Left forelimb (tissue), 1 donor: ENCODE data around the gene CUL4B.
A peak's percentile ranks its signal among the peaks of the same experiment; 100 is the strongest.
"Not testable (repeated sequence)": the region's sequence is repeated elsewhere in the genome, so short reads cannot be mapped to it uniquely, and the experiment has no call there.

Experiments used
- DNase-seq: peaks from one replicate; pipeline ENCODE4 v3.0.0-alpha.2; 2018; ENCODE audit warnings: low spot score

CUL4B gene

DNA sequence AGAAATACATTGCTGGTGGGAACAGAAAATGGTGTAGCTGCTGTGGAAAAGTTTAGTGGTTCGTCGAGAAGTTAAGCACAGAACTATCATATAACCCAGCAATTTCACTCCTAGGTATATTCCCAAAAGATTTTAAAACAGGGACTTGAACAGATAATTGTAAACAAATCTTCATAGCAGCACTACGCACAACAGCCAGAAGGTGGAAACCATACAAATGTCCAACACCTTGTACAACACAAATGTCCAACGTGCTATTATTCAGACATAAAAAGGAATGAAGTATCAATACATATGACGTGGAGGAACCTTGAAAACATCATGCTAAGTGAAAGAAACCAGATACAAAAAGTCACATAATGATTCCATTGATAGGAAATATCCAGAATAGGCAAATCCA, 37.9 kb downstream of the CUL4B start:
- DNase-seq: no peak

DNA sequence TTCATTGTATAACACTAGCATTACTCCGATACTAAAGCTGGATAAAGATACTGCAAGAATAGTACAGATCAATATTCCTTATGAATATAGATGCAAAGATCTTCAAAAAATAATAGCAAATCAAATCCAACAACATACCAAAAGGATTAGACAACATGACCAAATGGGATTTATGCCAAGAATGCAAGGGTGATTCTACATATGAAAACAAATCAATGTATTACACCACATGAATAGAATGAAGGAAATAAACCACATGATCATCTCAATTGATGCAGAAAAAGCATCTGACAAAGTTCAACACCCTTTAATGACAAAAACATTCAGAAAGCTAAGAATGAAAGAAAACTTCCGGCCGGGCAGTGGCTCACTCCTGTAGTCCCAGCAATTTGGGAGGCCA, 42.8 kb downstream of the CUL4B start:
- DNase-seq: no peak

DNA sequence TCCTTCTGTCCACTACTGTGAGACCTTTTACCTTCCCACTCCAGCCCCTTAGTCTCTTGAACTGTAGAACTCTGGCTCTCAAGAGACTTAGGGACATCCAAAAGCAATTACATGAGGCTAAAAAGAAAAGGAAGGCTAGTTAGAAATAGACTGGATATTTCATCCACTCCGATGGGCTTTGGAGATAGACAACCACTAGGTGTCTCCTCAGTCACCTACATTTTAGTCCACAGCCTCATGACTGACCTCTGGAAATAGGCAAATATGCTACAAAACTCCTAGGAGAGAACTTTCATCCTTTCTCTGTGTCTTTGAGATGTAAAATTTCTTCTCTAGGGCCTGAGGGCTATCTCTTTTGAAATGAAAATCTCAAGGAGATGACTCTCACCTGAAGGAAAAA, 46.5 kb downstream of the CUL4B start:
- DNase-seq: no peak

DNA sequence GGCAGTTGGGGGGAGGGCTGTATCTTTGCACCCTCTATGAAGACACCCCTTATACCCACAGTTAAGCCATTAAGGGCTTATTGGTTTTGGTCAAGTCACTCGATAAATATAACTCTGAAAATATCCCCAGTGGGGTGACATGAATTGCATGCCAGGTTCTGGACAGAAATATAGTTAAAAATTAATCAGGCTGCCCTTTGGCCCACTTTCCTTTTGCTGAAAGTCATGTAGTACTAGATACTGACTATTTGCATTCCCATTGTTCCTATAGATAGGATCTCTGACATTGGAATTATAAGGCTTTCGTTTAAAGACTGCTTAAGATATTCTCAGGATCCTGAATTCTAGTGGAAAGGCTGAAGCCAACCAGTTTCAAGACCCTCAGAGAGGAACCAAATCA, 48.1 kb downstream of the CUL4B start:
- DNase-seq: no peak

DNA sequence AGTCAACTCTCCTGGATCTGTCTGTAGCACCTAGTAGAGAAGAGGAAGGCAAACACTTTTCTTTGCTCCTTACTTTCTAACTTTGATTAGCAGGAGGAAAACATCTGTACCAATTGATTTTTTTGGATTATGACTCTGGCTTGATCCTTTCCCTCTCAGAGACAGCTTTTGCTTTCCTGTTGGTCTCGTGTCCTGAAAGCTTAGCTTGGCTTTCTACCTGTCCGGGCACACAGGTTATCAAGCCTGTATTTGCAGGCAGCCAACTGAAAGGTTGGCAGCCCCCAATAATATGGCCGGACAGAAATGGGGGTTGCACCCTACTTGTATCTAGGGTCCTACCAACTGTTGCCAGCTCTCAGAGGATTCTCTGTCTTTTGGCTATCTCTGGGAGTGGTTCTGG, 48.5 kb downstream of the CUL4B start:
- no peak for DNase-seq

DNA sequence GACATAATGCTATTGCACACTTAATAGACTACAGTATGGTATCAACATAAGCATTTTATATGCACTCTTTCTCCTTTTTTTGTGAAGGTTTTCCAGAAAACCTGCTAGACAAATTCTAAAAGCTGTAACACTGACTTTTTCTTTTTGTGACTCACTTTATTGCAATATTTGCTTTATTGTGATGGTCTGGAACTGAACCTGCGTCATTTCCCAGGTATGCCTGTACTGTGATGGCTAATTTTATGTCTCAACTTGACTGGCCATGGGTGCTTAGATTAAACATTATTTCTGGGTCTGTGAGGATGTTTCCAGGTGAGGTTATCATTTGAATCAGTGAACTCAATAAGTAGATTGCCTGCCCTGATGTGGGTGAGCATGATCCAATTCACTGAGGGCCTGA, 56.2 kb downstream of the CUL4B start:
- no peak for DNase-seq

DNA sequence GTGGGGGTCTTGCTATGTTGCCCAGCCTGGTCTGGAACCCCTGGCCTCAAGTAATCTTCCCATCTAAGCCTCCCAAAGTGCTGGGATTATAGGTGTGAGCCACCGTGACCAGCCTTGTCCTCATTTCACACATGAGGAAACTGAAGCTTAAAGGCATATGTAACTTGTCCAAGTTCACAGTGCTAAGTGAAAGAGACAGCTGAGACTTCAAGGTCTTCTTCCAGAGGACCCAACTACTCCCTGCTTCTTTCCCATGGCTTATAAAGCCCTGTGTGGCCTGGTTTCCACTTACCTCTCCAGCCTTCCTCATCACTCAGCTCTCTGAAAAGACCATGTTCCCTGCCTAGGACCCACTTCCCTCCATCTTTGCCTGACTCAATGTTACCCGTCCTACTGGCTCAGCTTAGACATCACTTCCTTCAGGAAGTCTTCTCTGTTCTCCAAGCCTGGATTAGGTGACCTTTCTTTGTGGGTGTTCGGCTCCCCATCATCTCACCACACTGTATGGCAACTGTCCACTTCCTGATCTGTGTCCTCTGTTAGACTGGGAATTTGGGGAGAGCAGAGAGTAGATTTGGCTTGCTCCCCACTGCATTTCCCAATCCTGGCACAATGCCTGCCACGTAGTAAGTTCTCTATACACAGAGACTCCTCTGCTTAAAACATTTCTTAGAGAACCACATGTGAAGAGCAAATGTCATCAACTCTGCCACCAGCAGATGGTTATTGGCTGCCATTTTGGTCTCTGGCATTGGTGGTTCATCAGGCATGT, 61.3 kb downstream of the CUL4B start:
- DNase-seq: no peak

DNA sequence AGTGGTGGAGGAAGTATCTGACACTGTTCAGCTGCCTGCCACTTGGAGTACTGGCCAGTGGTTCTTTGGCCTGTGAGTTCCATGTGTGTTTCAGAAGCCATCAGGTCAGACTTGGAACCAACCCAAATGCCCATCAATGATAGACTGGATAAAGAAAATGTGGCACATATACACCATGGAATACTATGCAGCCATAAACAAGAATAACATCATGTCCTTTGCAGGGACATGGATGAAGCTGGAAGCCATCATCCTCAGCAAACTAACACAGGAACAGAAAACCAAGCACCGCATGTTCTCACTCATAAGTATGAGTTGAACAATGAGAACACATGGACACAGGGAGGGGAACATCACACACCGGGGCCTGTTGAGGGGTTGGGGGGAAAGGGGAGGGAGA, 70.6 kb downstream of the CUL4B start:
- not testable (repeated sequence) for DNase-seq

DNA sequence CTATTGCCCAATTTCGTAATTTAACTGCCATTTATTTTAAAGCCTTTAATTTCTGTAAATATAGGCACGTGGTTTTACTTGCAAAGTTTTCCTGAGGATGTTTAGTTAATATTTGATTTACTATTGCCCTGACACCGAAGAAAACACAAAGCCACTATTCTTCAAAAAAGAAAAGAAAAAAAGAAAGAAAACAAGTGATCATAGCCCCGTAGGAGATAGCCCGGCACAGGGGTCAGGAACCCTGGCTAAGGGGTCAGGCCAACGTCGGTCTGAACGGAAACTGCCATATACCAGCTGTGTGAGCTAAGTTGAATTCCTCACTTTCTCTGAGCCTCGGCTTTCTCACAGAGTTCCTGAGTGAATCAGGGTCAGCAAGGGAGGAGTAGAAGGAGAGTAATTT, 74.0 kb downstream of the CUL4B start:
- no peak for DNase-seq

DNA sequence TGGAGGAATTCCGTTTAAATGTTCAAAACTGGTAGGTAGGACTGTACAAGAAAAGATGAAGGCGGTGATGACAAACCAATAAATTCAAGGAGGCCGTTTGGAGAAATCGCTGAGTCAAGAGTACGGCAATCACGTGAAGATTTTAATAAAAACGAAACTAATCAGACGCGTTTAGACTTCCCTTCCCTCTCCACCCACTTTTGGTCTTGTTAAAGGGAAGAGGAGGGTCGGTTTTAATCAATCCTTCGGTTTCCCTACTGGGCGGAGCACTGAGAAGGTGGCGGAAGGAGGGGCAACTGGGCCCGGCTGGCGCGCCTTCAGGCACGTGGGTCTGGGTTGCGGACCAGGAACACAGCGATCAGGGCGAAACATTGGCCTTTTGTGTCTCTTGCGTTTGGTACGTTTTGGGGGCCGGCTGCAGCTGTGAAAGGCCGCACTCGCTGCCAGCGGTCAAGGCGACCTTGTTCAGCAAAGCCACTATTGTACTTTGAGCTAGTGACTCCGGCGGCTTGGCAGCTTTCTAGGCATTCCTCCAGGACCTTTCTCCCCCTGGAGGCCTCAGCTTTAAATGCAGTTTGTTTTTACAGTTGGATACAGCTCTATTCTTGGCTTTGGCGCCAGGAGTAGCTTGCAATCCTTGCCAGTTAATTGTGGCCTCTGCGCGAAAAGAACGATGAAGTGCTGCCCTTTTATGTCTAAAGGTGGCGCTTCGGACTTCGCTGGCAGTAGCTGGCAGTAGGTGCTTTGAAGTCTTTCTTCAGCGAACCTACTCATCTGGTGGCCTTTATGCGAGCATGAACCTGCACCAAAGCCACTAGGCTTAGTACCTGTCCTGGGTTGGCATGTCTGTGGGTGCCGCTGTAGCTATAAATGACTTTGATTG, 74.9 kb downstream of the CUL4B start:
- peak; percentile 72 for DNase-seq

DNA sequence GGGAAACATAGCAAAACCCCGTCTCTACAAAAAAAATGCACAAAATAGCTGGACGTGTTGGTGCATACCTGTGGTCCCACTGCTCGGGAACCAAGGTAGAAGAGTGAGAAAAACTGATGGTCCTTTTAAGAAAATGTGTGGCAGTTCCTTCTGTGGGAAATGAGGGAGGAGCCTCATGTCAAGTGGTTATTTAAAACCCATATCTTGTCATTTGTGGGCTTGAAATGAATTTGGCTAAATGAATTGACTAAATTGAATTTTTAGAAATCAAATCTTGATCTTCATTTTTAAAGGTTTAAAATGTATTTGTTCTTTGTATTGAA, 75.5 kb downstream of the CUL4B start:
- no peak for DNase-seq

DNA sequence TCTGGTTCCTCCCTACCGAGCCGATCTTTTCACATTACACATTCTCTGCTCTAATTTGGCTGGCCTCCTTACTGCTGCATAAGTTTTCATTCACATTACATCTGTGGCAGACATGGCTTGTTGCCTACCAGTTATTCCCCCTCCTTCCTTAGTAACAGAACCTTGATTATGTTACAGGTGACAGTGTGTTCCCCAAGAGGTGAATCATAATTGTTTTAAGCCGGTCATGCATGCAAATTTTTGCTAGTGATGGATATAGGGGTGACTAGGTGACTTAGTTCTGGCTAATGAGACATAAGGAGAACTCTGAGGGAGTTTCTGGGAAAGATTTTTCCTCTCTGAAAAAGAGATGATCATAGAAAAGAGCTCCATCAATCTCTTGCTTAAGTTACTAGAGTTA, 83.3 kb downstream of the CUL4B start:
- DNase-seq: no peak

DNA sequence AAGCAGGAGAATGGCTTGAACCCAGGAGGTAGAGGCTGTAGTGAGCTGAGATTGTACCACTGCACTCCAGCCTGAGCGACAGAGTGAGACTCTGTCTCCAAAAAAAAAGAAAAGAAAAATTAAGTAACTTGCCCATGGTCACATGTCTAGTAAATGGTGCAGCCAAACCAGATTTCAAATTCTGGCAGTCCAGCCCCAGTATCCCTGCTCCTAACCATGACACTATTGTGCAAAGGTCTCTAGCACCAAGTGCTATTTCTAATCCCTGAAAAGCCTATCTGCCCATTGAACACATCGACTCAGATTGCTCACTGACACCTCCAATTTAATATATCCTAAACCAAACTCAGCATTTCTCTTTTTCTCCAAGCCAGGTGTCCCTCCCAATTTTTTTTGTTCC, 84.0 kb downstream of the CUL4B start:
- no peak for DNase-seq

DNA sequence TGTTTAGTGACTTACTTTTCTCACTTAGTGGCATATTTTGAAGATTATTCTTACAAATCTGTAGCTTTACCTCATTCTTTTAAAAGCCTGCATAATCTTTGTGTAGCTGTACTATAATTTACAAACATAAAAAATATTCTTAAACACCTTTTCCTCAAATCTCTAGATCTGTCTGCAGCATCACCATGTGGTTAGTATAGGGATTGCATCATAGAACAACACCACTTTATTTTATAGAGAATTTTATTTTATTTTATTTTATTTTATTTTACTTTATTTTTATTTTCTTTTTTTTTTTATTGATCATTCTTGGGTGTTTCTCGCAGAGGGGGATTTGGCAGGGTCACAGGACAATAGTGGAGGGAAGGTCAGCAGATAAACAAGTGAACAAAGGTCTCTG, 85.3 kb downstream of the CUL4B start:
- not testable (repeated sequence) for DNase-seq
